VCaP (cell line): Measurements from ENCODE around the gene SCAP.

Experiments used
- H3K27ac ChIP-seq: fragments of 450-650 bp; 2 replicates; pipeline ENCODE4 v1.5.1; 2017
- TF ChIP-seq, protein P1 (sequence below): fragments of 450-650 bp; conservative IDR thresholded peaks from 2 replicates; pipeline ENCODE4 v1.5.1; 2017; ENCODE audit warnings: mild to moderate bottlenecking, moderate library complexity

SCAP gene

DNA sequence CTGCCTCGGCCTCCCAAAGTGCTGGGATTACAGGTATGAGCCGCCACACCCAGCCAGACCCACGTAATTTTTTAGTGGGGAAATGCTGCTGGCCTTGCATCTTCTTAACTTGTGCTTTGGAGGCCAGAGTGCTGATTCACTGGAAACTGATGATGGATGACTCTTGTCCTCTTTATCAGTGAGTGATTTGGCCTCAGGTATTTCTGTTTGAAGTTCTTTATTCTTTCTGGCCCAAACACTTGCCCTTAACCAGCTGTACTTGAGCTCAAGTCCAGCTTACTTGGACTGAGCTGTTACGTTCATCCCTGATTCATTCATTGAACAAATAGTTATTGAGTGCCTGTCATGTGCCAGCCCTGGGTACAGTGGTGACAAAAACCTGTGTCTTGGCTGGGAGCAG, 90.7 kb downstream of the SCAP start:
- peak overlapping the region; percentile 29; the same call in 1 of the 2 replicates for H3K27ac ChIP-seq

DNA sequence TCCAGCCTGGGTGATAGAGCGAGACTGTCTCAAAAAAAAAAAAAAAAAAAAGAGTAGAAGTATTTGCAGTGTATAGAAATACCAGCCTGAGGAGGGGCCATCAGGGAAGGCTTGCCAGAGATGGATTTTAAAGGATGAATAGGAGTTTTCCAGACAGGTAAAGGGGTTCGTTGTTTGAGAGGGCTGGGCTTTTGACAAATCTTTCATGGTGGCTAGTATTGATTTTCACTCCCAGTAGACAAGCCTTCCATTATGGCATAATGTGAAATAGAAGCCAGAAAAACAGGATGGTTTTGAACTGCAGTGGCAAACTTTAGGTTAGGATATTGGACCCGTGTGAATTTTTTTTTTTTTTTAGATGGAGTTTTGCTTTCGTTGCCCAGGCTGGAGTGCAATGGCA, 91.3 kb downstream of the SCAP start:
- H3K27ac ChIP-seq, result peak overlapping the region; percentile 29; the same call in 1 of the 2 replicates
- TF ChIP-seq, protein P1, sequence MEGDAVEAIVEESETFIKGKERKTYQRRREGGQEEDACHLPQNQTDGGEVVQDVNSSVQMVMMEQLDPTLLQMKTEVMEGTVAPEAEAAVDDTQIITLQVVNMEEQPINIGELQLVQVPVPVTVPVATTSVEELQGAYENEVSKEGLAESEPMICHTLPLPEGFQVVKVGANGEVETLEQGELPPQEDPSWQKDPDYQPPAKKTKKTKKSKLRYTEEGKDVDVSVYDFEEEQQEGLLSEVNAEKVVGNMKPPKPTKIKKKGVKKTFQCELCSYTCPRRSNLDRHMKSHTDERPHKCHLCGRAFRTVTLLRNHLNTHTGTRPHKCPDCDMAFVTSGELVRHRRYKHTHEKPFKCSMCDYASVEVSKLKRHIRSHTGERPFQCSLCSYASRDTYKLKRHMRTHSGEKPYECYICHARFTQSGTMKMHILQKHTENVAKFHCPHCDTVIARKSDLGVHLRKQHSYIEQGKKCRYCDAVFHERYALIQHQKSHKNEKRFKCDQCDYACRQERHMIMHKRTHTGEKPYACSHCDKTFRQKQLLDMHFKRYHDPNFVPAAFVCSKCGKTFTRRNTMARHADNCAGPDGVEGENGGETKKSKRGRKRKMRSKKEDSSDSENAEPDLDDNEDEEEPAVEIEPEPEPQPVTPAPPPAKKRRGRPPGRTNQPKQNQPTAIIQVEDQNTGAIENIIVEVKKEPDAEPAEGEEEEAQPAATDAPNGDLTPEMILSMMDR, result no peak

More for the DNA sequence above, 90.7 kb downstream of the SCAP start:
- TF ChIP-seq, protein P1, result no peak

DNA sequence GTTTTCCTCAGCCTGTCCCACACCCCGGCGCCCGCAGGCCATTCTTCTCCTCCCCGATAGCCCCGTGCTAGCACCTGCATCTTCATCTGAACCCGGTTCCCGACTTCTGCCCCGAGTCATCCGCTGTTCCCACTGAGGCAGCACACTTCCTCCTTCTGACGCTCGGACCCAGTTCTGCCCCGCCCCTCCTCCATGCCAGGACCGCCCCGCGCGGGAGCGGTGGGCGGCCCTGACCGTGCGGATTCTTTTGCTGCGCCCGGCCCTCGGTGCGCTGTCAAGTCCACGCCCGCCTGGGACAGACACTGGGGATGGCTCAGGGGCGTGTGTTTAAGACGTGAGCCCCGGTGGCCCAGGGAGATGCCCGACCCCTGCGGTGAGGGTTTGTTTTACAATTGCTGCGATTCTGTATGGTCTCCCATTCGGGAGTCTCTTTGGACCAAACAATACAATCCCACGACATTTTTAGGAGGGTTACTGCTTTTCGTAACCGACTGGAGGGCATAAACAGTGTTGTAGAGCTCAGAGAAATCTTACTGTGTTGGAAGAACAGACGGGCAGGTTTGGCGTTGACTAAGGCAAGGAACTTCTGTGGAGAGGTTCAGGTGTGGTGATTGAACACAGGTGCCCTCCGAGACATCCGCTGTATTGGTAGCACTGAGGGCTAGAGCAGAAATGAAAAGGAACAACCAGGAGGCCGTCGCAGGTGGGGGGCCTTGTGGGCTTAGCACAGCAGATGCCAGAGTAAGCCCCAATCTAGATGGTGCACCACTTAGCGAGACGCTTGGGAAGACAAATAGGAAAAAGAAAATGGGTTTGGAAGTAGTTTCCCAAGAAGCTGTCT, 94.2 kb downstream of the SCAP start:
- TF ChIP-seq, protein P1, result no peak

DNA sequence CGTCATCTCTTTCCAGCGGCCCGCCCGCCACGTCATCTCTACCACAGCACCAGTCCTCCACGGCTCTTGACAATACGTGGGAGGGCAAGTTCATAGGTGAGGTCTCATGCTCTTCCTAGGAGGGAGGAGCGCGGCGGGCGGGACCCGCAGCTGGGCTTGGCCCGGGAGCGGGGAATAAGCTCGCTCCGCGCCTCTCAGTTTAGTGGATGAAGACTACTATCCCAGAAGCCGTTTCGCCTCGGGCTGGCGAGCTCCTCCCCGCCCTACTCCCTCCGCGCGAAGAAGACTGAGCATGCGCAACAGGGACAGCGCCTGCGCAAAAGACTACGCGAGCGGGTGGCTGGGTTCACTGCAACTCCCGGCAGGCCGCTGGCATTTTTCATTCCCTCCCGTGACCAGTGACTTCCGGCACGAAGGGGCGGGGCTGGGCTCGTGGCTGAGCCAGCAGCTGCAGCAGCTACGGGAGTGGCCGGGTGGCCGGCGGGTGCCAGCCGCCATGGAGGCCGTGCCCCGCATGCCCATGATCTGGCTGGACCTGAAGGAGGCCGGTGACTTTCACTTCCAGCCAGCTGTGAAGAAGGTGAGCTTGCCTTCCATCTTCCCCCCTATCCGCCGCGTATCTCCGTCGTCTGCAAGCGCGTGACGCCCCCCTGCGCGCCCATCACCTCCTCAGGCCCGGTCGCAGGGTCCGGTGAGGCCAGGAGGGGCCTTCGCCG, 95.0 kb downstream of the SCAP start, which contains the start of gene PTPN23:
Gene PTPN23 (plus strand): TSS at position 421 of the 716 bp plus-strand sequence. CDS start 76 bp downstream, at position 497.
- H3K27ac ChIP-seq, result peak within 1 kb of the TSS; percentile 98
- TF ChIP-seq, protein P1, result no peak

More for the DNA sequence above, 94.2 kb downstream of the SCAP start:
- peak overlapping the region; percentile 98 for H3K27ac ChIP-seq

DNA sequence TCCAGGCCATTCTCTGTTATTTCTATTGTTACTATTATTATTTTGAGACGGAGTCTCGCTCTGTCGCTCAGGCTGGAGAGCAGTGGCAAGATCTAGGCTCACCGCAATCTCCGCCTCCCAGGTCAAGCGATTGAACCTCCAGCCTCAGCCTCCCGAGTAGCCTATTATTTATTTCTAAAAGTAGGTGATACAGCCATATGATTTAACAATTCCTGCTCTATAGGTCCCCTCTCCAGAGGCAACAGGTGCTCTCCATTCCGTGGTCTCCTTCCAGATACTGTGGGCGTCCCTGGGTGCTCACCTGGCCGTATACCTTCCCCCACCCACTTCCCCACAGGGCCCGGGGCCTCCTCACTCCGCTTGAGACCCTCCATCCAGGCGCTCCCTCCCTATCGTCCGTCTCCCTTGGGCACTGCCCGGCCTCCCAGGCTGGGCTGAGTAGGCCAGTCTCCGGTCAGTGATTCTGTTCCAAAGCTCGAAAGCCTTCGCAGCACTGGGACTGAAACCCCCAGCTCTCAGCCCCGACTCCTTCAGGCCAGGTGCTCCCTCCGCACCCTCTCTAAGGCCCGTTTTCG, 95.6 kb downstream of the SCAP start:
- TF ChIP-seq, protein P1, result no peak
- H3K27ac ChIP-seq, result peak overlapping the region; percentile 98

DNA sequence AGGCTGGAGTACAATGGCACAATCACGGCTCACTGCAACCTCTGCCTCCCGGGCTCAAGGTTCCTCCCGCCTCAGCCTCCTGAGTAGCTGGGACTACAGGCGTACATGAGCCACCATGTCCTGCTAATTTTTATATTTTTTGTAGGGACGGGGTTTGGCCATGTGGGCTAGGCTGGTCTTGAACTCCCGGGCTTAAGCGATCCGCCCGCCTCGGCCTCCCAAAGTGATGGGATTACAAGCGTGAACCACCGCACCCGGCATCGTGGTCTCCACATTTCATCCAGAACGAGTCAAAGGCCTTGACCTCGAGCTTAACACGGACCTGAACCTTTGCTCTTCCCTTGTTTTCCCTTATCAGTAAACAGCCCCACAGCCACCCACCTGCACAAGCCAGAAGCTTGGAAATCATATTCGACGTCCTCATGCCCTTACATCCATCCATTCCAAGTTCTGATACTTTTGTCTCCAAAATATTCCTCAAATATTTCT, 96.3 kb downstream of the SCAP start:
- TF ChIP-seq, protein P1, result no peak
- H3K27ac ChIP-seq, result peak overlapping the region; percentile 98

DNA sequence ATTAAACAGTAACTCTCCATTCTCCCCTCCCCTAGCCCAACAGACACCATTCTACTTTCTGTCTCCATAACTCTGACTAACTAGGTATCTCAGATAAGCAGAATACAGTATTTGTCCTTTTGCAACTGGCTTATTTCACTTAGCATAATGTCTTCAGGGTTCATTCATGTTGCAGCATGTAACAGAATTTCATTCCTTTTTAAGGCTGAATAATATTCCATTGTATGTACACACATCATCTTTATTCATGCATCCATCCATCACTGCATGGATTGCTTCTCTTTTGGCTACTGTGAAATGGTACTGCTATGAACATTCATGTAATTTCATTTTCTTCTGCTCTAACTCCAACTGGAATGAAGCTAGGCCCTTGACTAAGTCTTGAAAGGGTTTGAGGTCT, 96.9 kb downstream of the SCAP start:
- TF ChIP-seq, protein P1, result no peak
- peak overlapping the region; percentile 98 for H3K27ac ChIP-seq
